ENCODE results near the gene AGRN.

DNA sequence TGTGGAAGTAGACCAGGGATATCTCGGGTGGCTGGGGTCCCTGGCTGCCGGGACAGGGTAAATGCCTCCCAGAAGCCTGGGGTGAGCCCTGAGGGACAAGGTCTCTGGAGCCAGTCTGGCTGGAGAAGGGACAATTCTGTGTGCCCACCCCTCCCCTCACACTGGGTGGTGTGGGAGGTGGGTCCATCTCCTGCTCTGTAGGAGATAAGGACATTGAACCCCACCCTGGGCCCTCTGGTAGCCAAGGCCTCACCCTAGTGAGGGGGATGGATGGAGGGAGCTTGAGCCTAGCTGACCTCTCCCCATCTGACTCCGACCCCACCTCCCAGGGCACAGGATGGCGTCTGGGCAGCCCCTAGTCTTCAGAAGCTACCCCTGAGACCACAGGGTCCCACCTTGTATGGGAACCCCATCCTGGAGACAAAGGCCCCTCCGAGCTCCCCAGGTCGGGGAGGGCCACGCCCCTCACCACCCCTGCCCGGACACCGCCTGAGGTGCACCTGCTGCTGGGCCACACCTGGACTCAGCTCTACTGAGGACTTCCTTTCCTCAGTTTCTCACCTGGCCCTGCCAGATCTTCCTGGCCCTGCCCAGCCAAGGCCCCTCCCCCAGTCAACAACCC, 4.3 kb downstream of the AGRN start:
- TF ChIP-seq, protein P1, sequence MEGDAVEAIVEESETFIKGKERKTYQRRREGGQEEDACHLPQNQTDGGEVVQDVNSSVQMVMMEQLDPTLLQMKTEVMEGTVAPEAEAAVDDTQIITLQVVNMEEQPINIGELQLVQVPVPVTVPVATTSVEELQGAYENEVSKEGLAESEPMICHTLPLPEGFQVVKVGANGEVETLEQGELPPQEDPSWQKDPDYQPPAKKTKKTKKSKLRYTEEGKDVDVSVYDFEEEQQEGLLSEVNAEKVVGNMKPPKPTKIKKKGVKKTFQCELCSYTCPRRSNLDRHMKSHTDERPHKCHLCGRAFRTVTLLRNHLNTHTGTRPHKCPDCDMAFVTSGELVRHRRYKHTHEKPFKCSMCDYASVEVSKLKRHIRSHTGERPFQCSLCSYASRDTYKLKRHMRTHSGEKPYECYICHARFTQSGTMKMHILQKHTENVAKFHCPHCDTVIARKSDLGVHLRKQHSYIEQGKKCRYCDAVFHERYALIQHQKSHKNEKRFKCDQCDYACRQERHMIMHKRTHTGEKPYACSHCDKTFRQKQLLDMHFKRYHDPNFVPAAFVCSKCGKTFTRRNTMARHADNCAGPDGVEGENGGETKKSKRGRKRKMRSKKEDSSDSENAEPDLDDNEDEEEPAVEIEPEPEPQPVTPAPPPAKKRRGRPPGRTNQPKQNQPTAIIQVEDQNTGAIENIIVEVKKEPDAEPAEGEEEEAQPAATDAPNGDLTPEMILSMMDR (IDR thresholded peaks at IDR 0.05) = no peak
- no peak for TF ChIP-seq EP300 (IDR thresholded peaks at IDR 0.05)

Data from ovary (tissue), 3 donors.